NCI-H524 treated with DMSO at 0.1 percent for 48 hours (cell line): ENCODE measurements around the gene DCTN2.
"Not testable (repeated sequence)": the region's sequence is repeated elsewhere in the genome, so short reads cannot be mapped to it uniquely, and the experiment has no call there.

Experiments
- DNase-seq: peaks from one replicate; lab custom pipeline; 2025; lab: John Stamatoyannopoulos, UW

DCTN2 gene

DNA sequence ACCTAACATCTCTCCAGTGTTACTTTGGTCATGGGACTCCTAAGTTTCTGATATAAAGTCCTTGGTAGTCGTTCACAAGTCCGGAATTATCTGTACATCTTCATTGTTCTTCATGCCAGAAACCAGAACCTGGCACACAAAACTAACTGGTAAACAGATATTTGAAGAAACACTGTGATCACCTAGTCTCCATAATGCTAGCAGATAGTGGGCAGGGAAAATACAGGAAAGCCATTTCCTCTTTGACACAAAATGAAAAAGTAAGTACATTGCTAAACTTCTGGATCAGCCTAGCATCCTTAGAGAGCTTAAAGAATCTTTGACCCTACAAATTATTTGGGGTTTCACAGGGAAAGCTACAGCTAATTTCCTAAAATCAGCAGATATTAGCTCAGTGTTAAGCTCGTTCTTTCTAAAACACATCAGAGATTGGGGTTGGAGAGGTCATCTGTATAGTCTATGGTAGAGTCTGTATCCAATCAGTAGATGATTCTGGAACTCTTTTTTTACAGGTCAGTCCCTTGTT is 31.5 kb downstream of the DCTN2 start:
- no peak for DNase-seq

DNA sequence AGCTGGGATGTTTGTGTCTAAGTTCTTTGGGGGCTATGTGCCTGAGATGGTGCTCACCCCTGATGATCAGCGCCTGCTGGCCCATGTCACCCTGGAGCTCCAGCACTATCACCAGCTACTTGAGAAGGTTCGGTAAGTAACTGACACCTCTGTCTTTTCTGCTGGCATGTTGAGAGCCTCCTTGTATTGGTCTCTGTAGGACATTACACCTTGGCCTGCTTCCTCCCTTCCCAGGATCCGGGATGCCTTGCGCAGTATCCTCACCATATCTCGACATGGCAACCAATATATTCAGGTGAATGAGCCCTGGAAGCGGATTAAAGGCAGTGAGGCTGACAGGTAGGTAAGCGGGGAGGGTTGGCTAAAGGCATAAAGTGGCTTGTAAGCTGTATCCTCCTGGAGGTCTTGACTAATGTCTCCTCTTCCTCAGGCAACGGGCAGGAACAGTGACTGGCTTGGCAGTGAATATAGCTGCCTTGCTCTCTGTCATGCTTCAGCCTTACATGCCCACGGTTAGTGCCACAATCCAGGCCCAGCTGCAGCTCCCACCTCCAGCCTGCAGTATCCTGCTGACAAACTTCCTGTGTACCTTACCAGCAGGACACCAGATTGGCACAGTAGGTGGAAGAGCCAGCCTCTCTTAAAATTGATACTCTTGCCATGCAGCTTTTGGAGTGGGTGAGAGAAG is 32.1 kb downstream of the DCTN2 start:
- DNase-seq, result no peak

DNA sequence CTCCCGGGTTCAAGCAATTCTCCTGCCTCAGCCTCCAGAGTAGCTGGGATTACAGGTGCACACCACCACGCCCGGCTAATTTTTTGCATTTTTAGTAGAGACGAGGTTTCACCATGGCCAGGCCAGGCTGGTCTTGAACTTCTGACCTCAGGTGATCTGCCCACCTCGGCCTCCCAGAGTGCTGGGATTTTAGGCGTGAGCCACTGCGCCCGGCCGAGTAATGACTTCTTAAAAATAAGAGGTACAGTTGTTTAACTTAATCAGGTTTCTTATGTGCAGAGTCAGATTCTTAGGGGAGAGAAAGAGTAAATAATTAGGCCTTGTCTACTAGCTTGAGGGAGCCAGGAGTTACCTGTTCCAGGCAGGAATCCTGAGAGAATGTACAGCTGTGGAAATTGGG is 32.7 kb downstream of the DCTN2 start:
- not testable (repeated sequence) for DNase-seq

DNA sequence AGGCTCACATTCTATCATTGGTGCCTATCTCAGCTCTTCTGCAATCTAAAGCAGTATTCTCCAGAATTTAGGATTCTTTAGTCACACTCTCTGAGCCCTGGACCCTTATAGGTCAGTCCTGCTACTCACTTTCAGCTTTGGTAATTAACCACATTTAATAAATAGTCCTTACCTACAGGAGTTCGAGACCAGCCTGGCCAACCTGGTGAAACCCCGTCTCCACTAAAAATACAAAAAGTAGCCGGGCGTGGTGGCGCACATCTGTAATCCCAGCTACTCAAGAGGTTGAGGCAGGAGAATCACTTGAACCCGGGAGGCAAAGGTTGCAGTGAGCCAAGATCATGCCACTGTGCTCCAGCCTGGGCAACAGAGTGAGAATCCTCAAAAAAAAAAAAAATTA is 33.3 kb downstream of the DCTN2 start:
- DNase-seq, result not testable (repeated sequence)

DNA sequence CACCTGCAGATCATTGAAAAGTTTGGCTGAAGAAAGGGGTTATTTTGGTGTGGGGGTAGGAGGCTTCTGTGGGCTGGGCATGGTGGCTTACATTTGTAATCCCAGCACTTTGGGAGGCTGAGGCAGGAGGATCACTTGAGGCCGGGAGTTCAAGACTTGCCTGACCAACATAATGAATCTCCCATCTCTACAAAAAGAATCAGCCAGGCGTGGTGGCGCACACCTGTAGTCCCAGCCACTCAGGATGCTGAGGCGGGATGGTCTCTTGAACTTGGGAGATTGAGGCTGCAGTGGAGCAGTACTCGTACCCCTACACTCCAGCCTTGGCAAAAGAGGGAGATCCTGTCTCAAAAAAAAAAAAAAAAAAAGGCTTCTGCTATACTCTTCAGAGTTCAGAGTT is 33.7 kb downstream of the DCTN2 start:
- no peak for DNase-seq

DNA sequence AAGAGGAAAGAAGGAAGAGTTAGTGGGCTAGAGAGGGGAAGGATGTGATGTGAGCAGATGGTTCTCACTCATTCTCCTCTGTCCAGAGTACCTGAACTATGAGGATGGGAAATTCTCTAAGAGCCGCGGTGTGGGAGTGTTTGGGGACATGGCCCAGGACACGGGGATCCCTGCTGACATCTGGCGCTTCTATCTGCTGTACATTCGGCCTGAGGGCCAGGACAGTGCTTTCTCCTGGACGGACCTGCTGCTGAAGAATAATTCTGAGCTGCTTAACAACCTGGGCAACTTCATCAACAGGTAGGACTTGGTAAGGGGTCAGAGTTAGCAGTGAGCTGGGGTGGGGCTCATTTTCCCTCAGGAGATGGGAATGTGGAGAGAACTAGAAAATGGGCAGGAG is 34.3 kb downstream of the DCTN2 start:
- no peak for DNase-seq

DNA sequence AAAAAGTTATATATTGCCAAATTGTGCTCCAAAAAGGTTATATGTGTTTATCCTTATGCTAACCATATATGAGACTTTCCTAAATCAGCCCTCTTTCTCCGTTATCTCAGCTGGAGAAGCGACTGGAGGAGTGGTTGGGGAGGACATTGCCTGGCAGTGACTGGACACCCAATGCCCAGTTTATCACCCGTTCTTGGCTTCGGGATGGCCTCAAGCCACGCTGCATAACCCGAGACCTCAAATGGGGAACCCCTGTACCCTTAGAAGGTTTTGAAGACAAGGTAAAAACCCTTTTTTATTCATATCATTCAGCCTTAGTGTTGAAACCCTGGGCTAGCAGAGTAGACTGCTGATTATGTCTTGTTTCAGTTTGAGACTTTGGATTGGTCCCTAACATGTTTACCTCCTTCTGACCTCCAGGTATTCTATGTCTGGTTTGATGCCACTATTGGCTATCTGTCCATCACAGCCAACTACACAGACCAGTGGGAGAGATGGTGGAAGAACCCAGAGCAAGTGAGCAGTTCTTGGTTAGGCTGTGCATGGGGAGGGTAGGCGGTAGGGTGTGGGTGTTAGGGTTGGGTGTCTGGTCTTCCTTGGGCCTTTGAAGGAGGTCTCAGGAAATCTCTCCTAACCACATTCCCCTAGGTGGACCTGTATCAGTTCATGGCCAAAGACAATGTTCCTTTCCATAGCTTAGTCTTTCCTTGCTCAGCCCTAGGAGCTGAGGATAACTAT is 35.2 kb downstream of the DCTN2 start:
- DNase-seq, result no peak

DNA sequence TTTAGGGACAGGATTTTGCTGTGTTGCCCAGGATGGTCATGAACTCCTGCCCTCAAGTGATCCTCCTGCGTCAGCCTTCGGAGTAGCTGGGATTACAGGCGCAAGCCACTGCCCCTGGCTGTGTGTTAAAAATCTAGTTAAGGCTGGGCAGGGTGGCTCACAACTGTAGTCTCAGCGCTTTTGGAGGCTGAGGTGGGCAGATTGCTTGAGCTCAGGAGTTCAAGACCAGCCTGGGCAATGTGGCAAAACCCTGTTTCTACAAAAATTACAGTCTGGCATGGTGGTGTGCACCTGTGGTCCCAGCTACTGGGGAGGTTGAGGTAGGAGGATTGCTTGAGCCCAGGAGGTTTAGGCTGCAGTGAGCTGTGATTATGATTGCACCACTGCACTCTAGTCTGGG is 35.8 kb downstream of the DCTN2 start:
- DNase-seq, result no peak

DNA sequence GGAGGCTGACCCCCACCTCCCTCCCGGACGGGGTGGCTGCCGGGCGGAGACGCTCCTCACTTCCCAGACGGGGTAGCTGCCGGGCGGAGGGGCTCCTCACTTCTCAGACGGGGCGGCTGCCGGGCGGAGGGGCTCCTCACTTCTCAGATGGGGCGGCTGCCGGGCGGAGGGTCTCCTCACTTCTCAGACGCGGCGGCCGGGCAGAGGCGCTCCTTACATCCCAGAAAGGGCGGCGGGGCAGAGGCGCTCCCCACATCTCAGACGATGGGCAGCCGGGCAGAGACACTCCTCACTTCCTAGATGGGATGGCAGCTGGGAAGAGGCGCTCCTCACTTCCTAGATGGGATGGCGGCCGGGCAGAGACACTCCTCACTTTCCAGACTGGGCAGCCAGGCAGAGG is 39.2 kb downstream of the DCTN2 start:
- not testable (repeated sequence) for DNase-seq

DNA sequence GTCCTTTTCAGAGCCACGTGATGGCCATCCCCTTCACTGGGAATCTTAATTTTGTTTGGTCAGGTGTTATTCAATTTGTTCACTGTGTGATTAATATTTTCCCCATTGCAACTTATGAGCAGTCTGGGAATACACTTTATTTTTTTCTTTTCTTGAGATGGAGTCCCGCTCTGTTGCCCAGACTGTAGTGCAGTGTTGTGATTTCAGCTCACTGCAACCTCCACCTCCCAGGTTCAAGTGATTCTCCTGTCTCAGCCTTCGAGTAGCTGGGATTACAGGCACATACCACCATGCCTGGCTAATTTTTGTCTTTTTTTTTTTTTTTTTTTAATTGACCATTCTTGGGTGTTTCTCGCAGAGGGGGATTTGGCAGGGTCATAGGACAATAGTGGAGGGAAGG is 40.5 kb downstream of the DCTN2 start:
- not testable (repeated sequence) for DNase-seq

DNA sequence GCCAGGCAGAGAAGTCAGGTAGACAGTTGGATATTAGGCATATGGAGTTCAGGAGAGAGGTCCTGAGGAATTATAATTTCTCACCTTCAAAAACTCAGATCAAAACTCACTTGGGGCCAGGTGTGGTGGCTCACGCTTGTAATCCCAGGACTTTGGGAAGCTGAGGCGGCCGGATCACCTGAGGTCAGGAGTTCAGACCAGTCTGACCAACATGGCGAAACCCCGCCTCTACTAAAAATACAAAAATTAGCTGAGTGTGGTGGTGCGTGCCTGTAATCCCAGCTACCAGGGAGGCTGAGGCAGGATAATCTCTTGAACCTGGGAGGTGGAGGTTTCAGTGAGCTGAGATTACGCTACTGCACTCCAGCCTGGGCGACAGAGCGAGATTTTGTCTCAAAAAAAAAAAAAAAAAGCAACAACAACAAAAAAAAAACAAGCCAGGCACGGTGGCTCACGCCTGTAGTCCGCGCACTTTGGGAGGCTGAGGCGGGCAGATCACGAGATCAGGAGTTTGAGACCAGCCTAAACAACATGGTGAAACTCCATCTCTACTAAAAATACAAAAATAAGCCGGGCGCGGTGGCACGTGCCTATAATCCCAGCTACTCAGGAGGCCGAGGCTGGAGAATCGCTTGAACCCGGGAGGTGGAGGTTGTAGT is 44.6 kb downstream of the DCTN2 start:
- DNase-seq, result not testable (repeated sequence)

DNA sequence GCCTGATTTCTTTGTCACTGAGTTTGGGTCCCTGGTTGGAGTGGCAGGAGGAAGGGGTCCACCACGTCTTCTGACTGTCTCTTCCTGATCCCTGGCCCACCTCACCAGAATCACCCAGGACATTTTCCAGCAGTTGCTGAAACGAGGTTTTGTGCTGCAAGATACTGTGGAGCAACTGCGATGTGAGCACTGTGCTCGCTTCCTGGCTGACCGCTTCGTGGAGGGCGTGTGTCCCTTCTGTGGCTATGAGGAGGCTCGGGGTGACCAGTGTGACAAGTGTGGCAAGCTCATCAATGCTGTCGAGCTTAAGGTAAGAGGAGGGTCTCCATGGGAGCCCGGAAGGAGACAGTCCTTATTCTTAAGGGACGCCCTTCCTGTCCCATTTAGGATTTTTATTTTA is 46.8 kb downstream of the DCTN2 start:
- DNase-seq, result no peak

DNA sequence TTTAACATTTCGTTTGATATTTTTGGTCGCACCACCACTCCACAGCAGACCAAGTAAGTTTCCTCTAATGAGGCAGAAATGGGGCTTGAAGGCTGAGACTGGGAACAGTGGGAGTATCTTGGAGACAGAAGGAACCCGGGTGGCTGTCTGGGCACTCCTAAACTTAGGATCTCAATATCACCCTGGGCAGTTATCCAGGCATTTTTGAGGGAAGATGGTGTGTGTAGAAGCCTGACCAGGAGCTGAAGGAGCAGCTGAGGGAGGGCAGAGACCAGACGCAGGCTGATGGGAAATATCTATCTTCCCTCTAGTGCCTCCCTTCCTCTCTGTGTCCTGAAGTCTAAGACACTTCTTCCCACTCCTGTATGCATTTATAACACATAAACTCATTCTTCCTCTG is 48.4 kb downstream of the DCTN2 start:
- DNase-seq, result no peak

DNA sequence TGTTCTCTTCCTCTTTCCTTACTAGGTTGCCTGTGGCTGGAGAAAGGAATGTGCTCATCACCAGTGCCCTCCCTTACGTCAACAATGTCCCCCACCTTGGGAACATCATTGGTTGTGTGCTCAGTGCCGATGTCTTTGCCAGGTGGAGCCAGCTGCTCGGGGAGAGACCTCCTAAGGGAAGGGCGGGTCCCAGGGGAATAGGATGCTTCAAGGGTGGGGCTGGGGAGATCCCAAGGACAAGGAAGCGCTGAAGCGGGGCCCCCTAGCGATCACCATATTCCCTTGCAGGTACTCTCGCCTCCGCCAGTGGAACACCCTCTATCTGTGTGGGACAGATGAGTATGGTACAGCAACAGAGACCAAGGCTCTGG is 48.9 kb downstream of the DCTN2 start:
- DNase-seq, result no peak

DNA sequence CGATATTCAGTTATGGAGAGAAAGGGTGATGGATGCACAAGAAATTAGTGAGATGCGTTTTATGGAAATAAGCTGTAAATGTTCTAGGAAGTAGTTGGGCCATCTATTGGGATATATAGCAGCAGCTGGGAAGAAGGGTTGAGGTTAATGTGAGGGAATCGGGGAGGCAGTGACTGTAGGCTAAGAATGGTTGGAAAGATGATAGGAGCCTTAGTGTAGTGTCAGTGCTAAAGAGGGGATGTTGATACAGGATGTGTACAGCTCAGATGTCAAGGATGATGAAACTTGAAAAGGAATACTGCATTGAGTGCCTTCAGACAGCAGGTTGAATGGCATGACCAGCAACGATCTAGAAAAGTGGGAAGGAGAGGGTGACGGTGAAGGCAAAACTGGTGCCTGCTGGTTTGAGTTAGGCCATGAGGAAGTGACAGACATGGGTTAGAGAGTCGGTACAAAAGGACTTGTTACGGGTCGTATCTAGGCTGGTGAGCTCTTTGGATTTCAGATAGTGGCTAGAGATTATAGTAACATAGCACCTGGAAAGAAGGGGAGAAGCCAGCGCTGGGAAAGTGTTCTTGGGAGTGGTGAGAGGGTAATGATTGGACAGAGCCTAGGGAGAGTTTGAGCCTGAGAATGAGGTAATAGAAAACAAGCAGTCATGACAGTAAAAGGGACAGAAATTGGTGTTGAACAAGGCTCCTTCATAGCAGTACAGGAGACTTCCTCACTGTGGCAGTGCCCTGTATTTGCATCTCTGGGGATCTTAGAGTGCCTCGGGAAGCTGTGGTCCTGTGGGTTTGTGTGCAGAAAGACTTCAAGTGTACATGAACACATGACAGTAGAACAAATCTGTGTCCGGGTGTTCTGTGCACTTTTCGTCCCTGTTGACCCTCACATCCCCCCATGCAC is 49.5 kb downstream of the DCTN2 start:
- no peak for DNase-seq

DNA sequence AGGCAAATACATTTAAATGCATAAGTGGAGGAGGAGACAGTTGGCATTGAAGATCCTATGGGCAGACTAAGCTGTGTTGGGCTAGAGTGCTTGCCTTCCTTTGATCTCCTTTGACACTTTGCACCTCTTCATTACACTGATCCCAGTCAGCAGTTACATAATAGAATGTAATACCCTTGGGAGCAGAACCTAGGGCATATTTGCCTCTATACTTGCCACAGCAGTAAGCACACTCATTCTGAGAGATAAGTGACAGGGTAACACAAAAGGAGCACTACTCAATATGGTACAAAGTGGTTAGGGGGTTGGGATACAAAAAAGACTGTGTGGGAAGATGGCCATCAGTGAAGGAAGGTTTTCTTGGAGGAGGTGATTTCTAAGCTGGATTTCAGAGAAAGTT is 50.2 kb downstream of the DCTN2 start:
- DNase-seq, result no peak

DNA sequence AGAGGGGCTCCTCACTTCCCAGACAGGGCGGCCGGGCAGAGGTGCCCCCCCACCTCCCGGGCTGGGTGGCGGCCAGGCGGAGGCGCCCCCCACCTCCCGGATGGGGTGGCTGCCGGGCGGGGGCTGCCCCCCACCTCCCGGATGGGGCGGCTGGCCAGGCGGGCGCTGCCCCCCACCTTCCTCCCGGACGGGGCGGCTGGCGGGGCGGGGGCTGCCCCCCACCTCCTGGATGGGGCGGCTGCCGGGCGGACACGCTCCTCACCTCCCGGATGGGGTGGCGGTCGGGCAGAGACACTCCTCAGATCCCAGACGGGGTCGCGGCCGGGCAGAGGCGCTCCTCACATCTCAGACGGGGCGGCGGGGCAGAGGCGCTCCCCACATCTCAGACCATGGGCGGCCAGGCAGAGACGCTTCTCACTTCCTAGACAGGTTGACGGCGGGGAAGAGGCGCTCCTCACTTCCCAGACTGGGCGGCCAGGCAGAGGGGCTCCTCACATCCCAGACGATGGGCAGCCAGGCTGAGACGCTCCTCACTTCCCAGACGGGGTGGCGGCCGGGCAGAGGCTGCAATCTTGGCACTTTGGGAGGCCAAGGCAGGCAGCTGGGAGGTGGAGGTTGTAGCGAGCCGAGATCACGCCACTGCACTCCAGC is 51.8 kb downstream of the DCTN2 start:
- not testable (repeated sequence) for DNase-seq

DNA sequence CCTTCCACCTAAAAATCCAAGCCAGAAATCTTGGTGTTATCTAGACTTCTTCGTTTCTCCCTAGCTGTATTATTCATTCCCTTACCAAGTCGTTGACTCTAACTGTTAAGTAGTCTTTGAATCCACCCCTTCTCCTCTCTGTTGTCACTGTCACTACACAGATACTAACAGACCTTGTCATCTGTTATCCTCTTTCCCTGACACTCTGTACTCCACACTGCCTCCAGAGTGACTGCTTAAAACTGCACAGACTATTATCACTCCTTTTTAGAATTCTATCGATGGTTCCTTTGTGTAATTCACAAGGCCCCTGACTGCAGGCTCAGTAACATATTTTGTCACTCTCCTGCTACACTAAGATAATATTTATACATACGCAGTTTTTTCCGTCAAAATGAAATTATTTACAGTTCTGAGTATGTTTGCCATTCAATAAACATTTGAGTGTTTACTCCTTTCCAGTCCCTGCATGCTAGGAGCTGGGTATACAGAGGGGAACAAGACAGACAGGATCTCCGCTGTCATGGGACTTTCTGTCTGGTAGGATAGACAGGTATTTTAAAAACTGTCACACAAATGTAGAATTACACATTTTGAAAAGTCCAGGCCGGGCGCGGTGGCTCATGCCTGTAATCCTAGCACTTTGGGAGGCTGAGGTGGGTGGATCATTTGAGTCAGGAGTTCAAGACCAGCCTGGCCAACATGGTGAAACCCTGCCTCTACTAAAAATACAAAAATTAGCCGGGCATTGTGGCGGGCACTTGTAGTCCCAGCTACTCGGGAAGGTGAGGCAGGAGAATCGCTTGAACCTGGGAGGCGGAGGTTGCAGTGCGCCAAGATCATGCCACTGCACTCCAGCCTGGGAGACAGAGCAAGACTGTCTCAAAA is 55.4 kb downstream of the DCTN2 start:
- no peak for DNase-seq

DNA sequence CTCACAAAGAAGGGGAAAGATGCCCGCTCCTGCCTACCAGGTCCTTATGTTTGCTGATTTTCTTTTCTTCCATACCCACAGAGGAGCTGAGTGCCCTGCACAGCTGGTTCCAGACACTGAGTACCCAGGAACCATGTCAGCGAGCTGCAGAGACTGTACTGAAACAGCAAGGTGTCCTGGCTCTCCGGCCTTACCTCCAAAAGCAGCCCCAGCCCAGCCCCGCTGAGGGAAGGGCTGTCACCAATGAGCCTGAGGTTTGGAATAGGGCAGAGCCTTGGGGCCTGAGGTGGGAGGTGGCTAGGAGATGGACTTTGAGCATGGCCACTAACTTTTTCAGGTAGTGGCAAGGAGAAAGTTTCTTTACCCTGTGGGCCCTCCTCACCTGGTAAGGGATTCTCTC is 56.9 kb downstream of the DCTN2 start:
- no peak for DNase-seq

DNA sequence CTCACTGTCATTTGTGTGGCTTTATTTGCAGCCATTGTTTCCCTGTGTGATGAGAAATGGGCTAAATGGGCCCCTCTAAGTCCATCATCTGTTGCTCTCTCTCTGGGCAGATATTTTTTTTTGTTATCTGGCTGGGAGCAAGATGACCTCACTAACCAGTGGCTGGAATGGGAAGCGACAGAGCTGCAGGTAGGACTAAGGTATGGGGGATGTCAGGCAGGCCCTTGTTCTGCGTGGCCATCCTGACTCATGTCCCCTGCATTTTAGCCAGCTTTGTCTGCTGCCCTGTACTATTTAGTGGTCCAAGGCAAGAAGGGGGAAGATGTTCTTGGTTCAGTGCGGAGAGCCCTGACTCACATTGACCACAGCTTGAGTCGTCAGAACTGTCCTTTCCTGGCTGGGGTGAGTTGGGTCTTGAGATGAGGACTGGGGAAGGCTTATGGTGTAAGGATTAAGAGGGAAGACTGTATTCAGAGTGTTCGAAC is 57.8 kb downstream of the DCTN2 start:
- DNase-seq, result no peak
